Glutamatergic neuron (in vitro differentiated cells): ENCODE measurements around the gene RILP. TPM values are rescaled to one million over a fixed set of nuclear protein-coding genes. Genes with fewer than 3 reads are reported as not detected.
"Not testable (repeated sequence)": the region's sequence is repeated elsewhere in the genome, so short reads cannot be mapped to it uniquely, and the experiment has no call there.

Source experiments
- DNase-seq: peaks from one replicate; pipeline ENCODE4 v3.0.0; 2022
- H3K27ac Mint-ChIP-seq: one replicate; pipeline ENCODE4 v1.8.0; 2020; ENCODE audit warnings: mild to moderate bottlenecking, mixed read lengths, inconsistent platforms; ENCODE audit not compliant: unreplicated experiment
- H3K27me3 Mint-ChIP-seq: one replicate; pipeline ENCODE4 v1.8.0; 2020; ENCODE audit warnings: mild to moderate bottlenecking, moderate library complexity, mixed read lengths, inconsistent platforms; ENCODE audit not compliant: unreplicated experiment
- H3K36me3 Mint-ChIP-seq: one replicate; pipeline ENCODE4 v1.8.0; 2020; ENCODE audit warnings: mild to moderate bottlenecking, mixed read lengths, inconsistent platforms; ENCODE audit not compliant: unreplicated experiment
- H3K4me1 Mint-ChIP-seq: one replicate; pipeline ENCODE4 v1.8.0; 2020; ENCODE audit warnings: mild to moderate bottlenecking, low read depth, mixed read lengths, inconsistent platforms; ENCODE audit not compliant: unreplicated experiment
- H3K4me3 Mint-ChIP-seq: one replicate; pipeline ENCODE4 v1.8.0; 2020; ENCODE audit warnings: mild to moderate bottlenecking, mixed read lengths, inconsistent platforms; ENCODE audit not compliant: unreplicated experiment
- H3K9me3 Mint-ChIP-seq: one replicate; pipeline ENCODE4 v1.8.0; 2020; ENCODE audit warnings: mild to moderate bottlenecking, moderate library complexity, mixed read lengths, inconsistent platforms; ENCODE audit not compliant: unreplicated experiment
- CTCF ChIP-seq: fragments of 200-600 bp; sonication (generic); IDR thresholded peaks from one replicate; pipeline ENCODE4 v1.5.0; 2021; ENCODE audit not compliant: partially characterized antibody, unreplicated experiment
- total RNA-seq: library from RNA; stranded (reverse); fragmentation: NEBNext Ultra II Directional; extraction: Animal tissue kit (Norgen Biotek cat#: 25700); gene quantifications from one replicate; pipeline ENCODE4 v1.2.1, GENCODE V29; 2021; ENCODE audit not compliant: unreplicated experiment

The RILP gene
- total RNA-seq, 1 donor from 2014 or later = 4.2 TPM

GRCh38 chr17:1676401-1676800, 26.7 kb upstream of the RILP start:
- no peak for TF ChIP-seq CTCF
- Mint-ChIP-seq H3K9me3 (peaks cover 2% of the 10 kb centered on the region), H3K36me3 (peaks cover 6% of the 10 kb centered on the region), H3K4me1 (no peaks in the 10 kb centered on the region), H3K27me3 (peaks cover 1% of the 10 kb centered on the region), H3K27ac (no peak overlapping the region), H3K4me3 (no peak overlapping the region)
- DNase-seq = no peak

- Mint-ChIP-seq H3K4me3 (no peak overlapping the region), H3K9me3 (peaks cover 2% of the 10 kb centered on the region), H3K4me1 (peaks cover 11% of the 10 kb centered on the region), H3K36me3 (peaks cover 13% of the 10 kb centered on the region), H3K27ac (no peak overlapping the region), H3K27me3 (peaks cover 7% of the 10 kb centered on the region)
- no peak for DNase-seq
- no peak for TF ChIP-seq CTCF
These were observed 23.5 kb upstream of the RILP start for GRCh38 chr17:1673041-1673785.

GRCh38 chr17:1663934-1664333, 14.3 kb upstream of the RILP start:
- H3K4me3 Mint-ChIP-seq, H3K27me3 Mint-ChIP-seq, H3K4me1 Mint-ChIP-seq, H3K27ac Mint-ChIP-seq, H3K9me3 Mint-ChIP-seq, DNase-seq: not testable (repeated sequence)
- peaks cover 10% of the 10 kb centered on the region for H3K36me3 Mint-ChIP-seq

- Mint-ChIP-seq H3K4me3 (no peak overlapping the region), H3K27me3 (no peaks in the 10 kb centered on the region), H3K9me3 (peaks cover 3% of the 10 kb centered on the region), H3K4me1 (no peaks in the 10 kb centered on the region), H3K27ac (no peak overlapping the region), H3K36me3 (peaks cover 21% of the 10 kb centered on the region)
- no peak for TF ChIP-seq CTCF
- no peak for DNase-seq
These were observed 11.4 kb upstream of the RILP start for GRCh38 chr17:1661045-1661444.

GRCh38 chr17:1658100-1658499, 8.4 kb upstream of the RILP start:
- Mint-ChIP-seq H3K9me3 (peaks cover 3% of the 10 kb centered on the region), H3K4me1 (no peaks in the 10 kb centered on the region), H3K27ac (no peak overlapping the region), H3K36me3 (peaks cover 32% of the 10 kb centered on the region), H3K27me3 (no peaks in the 10 kb centered on the region), H3K4me3 (no peak overlapping the region)
- no peak for DNase-seq
- no peak for TF ChIP-seq CTCF
